ENCODE results near the gene RAG1. TPM values are rescaled to one million over a fixed set of nuclear protein-coding genes. Genes with fewer than 3 reads are reported as not detected.

Gene RAG1
- polyA plus RNA-seq, 3 donors: 2.7 to 3.7 (median 3.0) TPM

- DNase-seq: no peak
These were observed 59.7 kb downstream of the RAG1 start for GRCh38 chr11:36627471-36627870.

- DNase-seq: no peak
These were observed 60.3 kb downstream of the RAG1 start for GRCh38 chr11:36628141-36628540.

- no peak for DNase-seq
These were observed 61.0 kb downstream of the RAG1 start for GRCh38 chr11:36628765-36629244.

Other genes with a start within 250 kb of the RAG1 start
- gene TRAF6, start 57.7 kb upstream of the RAG1 start, polyA plus RNA-seq (ENCODE audit: insufficient read length in 3 of 3): 10 to 100 TPM; 15.0 to 18.2 (median 17.4) TPM
- gene IFTAP, start 26.5 kb downstream of the RAG1 start, polyA plus RNA-seq (ENCODE audit: insufficient read length in 3 of 3): 10 to 100 TPM; 43.4 to 53.4 (median 44.7) TPM
- gene RAG2, start 30.2 kb downstream of the RAG1 start, polyA plus RNA-seq (ENCODE audit: insufficient read length in 3 of 3): 1 to 10 TPM in 1 of 3 donors, under 1 TPM in 2; 0.53 to 1.3 (median 0.94) TPM